ENCODE measurements around the gene SLC8A2.

Gene SLC8A2

DNA sequence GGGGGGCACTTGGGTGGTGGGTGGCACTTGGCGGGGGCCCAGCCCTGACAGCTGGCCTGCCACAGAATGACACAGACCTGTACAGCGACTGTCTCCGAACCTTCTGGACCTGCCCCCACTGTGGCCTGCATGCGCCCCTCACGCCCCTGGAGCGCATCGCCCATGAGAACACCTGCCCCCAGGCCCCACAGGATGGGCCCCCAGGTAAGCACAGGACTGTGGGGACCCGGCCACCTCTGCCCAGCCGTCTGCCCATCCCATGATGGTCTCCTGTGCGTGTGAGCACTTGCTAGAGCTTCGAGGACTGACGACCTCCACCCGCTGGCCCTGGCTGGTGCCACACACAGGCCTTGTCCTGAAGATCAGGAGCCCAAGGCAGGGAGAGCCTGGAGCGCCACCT is 90.6 kb downstream of the SLC8A2 start:
- DNase-seq (ENCODE audit: low read depth): no peak

DNA sequence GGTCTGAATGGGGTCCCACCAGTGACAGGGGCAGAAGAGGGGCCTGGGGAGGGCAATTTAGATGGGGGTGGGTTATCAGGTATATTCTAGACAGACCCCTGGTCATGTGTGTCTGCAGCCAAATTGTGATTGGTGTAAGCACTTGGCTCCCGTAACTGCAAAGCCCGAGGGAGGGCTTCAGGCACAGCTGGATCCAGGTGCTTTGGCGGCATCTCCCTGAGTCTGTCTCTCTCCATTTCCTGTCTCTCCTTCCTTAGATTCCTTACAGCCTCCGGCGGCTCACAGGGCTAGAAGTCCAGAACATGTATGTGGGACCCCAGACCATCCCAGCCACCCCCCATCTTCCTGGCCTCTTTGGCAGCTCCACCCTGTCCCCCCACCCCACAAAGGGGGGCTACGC is 91.1 kb downstream of the SLC8A2 start:
- DNase-seq (ENCODE audit: low read depth): no peak

DNA sequence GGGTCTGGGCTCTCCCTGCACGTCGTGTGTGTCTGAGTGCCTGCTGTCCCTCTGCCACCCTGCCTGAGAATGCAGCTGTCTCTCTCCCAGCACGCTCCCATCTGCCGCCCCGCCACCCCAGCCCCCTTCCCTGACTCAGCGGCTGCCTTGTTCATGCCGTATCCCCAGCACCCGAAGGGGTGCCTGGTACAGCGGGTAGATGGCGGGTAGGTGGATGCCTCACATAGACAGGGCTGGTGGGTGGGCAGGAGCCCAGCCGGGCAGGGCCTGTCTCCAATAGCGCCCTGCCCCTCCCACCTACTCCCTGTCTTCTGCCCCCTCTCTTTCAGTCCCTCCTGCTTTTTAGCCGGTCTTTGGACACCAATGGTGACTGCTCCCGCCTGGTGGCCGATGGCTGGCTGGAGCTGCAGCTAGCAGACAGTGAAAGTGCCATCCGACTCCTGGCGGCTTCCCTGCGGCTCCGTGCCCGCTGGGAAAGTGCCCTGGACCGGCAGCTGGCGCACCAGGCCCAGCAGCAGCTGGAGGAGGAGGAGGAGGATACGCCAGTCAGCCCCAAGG is 92.2 kb downstream of the SLC8A2 start:
- DNase-seq (ENCODE audit: low read depth): no peak

DNA sequence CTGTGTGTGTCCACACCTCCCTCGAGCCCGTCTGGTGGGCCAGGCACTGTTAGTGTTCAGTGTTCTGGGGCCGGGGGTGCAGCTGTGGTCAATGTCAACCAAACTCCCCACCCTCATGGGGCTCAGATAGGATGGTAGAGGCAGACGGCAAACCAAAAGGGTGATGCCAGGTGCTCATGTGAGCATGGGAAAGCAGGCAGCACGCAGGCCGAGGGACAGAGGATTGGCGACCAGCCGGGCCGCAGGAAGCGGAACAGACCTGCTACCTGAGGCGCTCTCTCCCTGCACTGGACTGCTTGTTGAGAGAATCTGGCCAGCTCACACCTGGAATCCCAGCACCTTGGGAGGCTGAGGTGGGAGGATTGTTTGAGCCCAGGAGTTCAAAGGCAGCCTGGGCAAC is 93.4 kb downstream of the SLC8A2 start:
- DNase-seq (ENCODE audit: low read depth): no peak

Data from stimulated activated CD8-positive, alpha-beta memory T cell treated with anti-CD3 and anti-CD28 coated beads, Interleukin-15, amount 100 ng/mL, for 1 hour (primary cell).